GM12874 (cell line): ENCODE data around the gene KRT82.

Experiments
- CTCF ChIP-seq: IDR thresholded peaks from 2 replicates; pipeline ENCODE4 v1.5.1; 2011; ENCODE audit warnings: low read depth, mild to moderate bottlenecking, control low read depth, low read length, moderate library complexity; ENCODE audit not compliant: insufficient read depth

The KRT82 gene

DNA sequence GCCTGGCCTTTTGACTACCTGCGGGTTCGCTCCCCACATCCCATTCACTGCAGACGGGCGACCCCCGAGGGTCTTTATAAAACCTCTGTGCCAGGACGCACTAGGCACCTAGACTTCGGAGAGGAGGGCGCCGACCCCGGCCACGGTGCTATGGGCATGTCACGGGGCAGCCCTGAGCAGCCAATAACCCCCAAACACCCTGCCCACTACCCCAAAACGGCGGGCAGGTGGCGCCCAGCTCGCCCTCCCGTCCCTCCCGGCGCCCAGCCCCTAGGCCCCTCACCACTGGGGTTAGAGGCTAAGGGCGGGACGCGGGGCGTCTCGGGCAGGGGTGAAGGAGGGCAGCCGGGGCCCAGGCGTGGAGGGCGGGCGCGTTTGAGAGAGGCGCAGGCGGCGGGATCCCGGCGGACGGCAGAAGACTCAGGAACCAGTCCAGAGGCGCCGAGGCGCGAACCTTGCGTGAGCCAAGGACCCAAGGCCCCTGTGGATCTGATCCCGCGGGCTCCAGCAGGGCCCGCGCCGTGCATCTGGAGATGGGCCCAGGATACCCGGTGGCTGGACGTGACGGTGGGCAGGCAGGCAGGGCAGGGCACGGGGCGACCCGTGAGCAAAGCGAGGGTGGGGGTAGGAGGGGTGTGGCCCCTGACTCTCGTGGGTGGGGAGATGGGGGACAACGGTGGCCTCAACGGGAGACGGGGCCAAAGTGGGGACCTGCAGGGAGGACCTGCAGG lies 49.9 kb downstream of the KRT82 start:
- TF ChIP-seq CTCF = no peak

DNA sequence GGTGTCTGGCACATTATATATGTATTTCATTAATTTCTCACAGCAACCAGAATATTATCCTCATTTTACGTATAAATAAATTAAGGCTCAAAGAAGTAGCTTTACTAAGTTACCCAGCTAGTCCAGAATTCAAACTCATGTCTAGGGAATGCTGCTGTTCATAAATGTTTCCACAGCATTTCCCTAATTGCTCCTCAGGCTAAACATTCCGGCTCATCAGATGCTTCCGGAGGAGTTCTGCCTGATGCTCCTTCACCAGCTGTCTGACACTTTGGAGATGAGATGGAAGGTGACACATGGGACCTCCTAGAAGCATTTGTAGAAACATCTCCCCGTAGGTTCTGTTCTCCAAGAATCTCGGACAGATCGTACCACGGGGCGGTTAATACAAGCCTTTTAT lies 51.0 kb downstream of the KRT82 start:
- no peak for TF ChIP-seq CTCF

DNA sequence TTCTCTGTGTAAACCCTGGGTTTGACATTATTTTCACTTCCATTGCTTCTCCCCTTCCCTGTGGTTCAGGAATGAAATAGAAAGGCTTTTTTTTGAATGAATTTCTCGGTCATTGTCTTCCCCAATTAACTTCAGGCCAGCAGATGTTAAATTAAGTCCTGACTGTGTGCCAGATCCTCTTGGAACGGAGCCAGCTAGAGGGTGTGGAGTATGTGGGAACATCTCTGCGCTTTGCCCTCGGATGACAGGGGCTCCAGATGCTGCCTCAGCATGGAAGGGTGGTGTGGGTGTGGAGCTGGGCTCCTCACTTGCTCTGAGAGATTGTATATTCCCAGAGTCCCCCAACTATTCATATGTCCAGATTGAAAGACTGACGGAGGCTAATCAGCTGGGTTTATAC lies 51.9 kb downstream of the KRT82 start:
- no peak for TF ChIP-seq CTCF

- TF ChIP-seq CTCF = no peak
These were observed 52.4 kb downstream of the KRT82 start for GRCh38 chr12:52353766-52354165.

DNA sequence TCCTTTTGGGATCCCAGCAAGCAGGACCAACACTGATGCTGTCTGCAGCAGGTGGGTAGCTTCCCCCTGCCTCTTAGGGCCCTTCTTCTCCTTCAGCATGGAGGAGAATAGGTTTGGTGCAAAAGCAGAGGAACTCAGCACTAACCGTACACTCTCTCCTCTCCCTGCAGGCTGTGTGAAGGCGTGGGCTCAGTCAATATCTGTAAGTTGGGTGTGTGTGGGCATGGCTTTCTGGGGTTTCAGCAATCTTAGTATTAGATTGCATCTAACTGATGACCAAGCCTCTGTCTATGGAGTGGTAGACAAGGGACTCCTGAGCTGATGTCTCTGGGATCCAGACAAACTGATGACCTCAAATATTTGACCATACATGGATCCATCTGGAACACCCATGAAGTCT lies 53.2 kb downstream of the KRT82 start:
- no peak for TF ChIP-seq CTCF

DNA sequence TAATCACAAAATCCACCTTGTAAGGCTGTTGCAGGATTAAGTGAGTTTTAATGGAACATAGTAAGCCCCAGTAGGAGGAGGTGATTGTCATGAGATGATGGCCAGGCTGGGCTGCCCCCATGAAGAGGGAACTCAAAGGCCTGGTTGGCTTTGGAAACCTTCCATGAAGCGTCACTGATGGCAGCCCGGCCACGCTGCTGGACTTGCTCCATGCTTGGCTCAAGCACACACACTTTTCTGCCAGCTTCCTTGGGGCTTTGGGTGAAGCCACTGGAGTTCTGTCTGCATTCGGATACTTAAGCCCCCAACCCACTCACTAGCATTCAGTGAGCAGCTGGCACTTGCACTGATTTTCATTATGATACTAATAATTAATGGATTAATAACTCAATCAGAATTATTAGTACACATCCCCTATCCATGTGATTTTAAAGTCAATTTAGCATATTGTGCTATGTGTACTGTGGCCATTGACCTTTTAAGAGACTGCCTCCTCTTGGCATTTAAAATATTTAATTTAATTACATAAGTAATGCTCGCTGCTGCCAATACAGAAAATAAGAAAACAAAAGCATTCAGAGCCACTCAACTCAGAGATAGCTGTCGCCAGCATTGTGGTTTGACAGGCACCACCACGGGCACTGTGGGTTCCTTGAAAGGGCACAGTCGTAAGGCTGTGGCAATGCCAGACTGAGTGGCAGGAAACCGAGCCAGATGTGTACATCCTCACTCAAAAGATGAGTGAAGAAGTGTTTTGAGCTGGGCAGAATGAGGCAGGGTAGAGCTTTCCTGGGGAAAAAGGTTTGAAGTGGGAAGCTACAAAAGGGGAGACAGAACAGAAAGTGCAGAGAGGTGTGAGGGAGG lies 54.7 kb downstream of the KRT82 start:
- no peak for TF ChIP-seq CTCF

DNA sequence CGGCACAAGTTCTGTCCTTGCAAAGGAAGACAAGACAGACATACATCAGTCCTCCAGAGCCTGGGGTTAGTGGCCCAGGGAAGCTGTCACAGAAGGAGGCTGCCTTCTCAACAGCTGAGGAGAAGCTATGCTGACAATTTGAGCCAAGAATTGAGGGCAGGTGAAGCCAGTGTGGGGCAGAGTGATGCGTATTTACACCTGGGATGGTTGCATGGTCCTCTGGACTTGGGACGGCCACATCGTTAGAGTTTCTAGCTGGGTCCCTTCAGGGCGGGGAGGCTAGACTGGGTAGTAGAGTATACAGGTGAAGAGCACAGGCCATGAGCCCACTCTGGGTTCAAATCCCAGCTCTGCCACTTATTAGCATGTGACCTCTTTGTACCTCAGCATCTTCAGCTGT lies 55.3 kb downstream of the KRT82 start:
- TF ChIP-seq CTCF = no peak
